ENCODE measurements around the gene DDX18.
A peak's percentile ranks its signal among the peaks of the same experiment; 100 is the strongest.

The DDX18 gene

GRCh38 chr2:117835990-117836760 is 21.7 kb downstream of the DDX18 start:
- DNase-seq, result peak; percentile 54

GRCh38 chr2:117845304-117845703 is 30.8 kb downstream of the DDX18 start:
- no peak for DNase-seq

- DNase-seq, result no peak
These were observed 35.5 kb downstream of the DDX18 start for GRCh38 chr2:117850015-117850414.

- no peak for DNase-seq
These were observed 36.0 kb downstream of the DDX18 start for GRCh38 chr2:117850461-117850860.

DNA sequence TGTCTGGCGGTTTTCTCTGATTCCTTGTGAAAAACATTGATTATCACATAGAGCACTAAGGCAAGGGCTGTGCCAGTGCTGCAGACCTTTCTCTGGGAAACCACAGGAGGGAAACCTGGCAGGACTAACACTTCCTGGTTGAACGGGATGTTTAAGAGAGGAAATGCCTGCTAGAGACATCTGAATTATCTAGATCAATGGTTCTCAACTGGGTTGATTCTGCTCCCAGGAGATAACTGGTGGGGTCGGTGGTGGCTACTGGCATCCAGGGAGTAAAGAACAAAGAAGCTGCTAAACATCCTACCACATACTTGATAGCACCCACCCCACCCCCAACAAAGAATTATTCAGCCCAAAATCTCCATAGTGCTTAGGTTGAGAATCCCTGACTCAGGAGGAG is 37.5 kb downstream of the DDX18 start:
- DNase-seq, result no peak

DNA sequence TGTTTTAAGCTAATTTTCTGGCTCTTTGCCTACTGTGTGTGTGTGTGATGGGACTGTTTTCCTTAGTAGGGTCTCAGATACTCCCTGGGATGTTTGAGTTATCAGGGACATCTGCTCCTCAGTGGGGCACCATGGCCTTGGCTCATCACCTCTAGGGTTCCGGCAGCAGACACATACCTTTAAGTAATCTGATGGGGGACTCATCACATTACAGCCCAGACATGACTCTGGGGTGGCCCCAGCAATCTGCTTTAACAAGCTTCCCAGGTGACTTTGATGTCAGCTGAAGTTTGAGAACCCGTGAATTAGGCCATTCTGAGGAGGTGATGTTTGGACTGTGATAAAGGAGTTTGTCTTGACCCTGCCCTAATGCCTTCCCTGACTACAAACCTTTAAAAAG is 38.8 kb downstream of the DDX18 start:
- DNase-seq, result no peak

- no peak for DNase-seq
These were observed 39.4 kb downstream of the DDX18 start for GRCh38 chr2:117853873-117854272.

DNA sequence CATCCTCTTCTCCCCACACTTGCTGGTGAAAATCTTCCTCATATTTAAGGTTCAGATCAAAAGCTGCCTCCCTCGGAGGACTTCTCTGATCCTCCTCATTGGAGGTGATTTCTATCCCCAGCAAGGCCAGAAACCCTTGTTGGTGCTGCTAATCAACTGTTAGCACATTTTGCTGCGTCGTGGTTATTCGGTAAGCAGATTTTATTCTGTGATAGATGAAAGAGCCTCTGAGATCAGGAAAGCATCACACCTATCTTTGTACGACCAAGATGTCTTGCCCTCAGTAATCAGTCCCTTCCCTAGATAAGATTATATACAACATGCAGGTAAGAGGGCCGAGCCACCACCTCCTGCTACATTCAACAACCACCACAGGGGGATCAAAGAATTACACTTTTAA is 40.1 kb downstream of the DDX18 start:
- no peak for DNase-seq

GRCh38 chr2:117855886-117856285 is 41.4 kb downstream of the DDX18 start:
- DNase-seq, result no peak

DNA sequence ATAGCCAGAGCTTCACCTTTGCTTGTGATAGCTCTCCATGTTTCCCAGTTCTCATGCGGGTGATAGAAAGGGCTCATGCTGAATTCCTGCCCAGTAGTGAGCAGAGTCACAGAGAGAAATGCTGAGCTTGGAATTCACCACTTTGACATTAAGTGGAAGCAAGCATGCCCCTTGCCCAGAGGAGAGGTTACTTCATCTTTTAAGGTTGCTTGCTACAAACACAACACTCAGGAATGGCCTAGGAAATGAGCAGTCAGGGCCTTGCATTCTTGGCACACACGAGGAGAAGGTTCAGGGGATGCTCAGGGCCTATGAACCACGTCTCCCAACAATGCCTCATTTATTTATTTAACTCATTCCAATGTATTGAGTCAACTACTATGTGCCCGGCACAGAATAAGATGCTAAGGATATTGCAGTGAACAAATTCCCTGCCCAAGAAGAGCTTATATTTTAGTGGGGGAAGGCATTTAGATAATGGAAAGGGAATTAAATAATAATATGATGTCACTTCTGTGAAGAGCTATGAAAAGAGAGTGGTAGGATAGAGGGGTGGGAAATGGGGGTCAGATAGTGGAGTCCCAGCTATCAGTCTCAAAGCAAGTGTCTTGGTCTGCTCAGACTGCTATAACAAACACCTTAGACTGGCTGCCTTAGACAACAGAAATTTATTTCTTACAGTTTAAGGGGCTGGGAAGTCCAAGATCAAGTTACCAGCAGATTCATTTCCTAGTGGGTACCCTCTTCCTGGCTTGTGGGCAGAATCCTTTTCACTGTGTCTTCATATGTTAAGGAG is 42.1 kb downstream of the DDX18 start:
- no peak for DNase-seq

- DNase-seq, result no peak
These were observed 43.8 kb downstream of the DDX18 start for GRCh38 chr2:117858336-117858735.

- DNase-seq, result no peak
These were observed 44.5 kb downstream of the DDX18 start for GRCh38 chr2:117858892-117859531.

- DNase-seq, result no peak
These were observed 45.0 kb downstream of the DDX18 start for GRCh38 chr2:117859532-117859911.

DNA sequence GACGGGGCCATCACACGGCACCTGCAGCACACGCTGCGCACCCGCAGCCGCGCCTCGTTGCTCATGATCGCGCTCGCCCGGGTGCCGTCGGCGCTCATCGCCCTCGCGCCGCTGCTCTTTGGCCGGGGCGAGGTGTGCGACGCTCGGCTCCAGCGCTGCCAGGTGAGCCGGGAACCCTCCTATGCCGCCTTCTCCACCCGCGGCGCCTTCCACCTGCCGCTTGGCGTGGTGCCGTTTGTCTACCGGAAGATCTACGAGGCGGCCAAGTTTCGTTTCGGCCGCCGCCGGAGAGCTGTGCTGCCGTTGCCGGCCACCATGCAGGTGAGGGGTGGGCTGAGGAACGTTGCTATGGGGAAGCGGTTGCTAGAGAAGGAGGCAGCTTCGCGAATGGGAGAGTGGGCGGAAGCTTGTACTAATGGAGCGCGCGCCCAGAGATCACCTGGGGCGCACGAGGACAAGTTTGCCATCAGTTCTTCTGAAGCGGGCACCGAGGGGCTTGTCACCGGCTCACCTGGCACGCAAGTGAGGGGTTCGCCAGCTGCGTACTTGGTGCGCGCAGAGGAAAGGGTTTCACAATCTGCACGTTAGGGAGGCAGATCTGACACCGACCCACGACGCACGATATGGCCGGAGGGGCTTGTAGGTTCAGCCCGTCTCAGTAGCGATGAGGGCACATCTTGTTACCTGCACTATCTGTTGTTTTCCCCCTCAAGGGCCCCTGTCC is 45.6 kb downstream of the DDX18 start:
- no peak for DNase-seq

DNA sequence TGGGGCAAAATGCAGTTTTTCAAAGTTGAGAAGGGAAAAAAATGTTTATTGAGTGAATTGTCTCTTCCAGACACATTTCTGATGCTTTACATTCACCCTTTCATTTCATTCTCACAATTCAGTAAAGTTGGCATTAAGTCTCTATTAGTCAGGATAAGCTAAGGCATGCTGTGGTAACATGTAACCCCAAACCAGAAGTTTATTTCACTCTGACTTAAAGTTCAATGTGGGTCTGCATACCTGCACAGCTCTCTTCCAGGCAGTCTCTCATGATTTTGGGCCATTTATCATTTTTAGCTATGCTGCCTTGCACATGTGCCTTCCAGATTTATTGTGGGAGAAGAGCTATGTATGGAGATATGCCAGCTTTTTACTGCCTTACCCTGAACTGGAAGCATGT is 48.0 kb downstream of the DDX18 start:
- DNase-seq, result no peak

GRCh38 chr2:117875786-117876185 is 61.3 kb downstream of the DDX18 start:
- DNase-seq, result no peak

DNA sequence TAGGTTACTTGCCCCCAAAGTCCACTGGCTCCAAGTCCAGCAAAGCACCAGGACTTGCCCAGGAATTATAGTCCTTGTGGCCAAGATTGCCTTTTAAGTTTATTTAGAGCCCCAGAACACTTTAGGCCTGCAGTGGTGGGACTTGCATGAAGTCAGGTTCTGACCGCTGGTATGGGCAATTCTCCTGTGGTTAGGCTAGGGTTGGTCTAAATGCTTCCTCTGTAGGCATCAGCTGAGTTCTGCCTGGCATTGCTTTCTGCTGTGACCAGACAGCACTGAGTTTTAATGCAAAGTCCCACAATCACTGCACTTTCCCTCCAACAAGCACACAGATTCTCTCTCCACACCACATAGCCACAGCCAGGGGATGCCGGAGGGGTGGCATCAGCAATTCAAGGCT is 64.5 kb downstream of the DDX18 start:
- no peak for DNase-seq
